Measurements from ENCODE around the gene DPYSL4.
"Not testable (repeated sequence)": the region's sequence is repeated elsewhere in the genome, so short reads cannot be mapped to it uniquely, and the experiment has no call there.

The DPYSL4 gene

GRCh38 chr10:132209130-132209529 is 22.4 kb downstream of the DPYSL4 start:
- DNase-seq, result no peak

GRCh38 chr10:132209978-132210530 is 23.3 kb downstream of the DPYSL4 start:
- no peak for DNase-seq

GRCh38 chr10:132210766-132211165 is 24.0 kb downstream of the DPYSL4 start:
- no peak for DNase-seq

- no peak for DNase-seq
Observed at GRCh38 chr10:132211246-132211645, 24.5 kb downstream of the DPYSL4 start.

- DNase-seq, result no peak
Observed at GRCh38 chr10:132212816-132213215, 26.1 kb downstream of the DPYSL4 start.

GRCh38 chr10:132213917-132214316 is 27.2 kb downstream of the DPYSL4 start:
- DNase-seq, result no peak

GRCh38 chr10:132216441-132216840 is 29.7 kb downstream of the DPYSL4 start:
- DNase-seq, result not testable (repeated sequence)

- no peak for DNase-seq
Observed at GRCh38 chr10:132219486-132219885, 32.7 kb downstream of the DPYSL4 start.

GRCh38 chr10:132220061-132220460 is 33.3 kb downstream of the DPYSL4 start:
- DNase-seq, result no peak

- DNase-seq, result not testable (repeated sequence)
Observed at GRCh38 chr10:132220996-132221395, 34.2 kb downstream of the DPYSL4 start.

- DNase-seq, result no peak
Observed at GRCh38 chr10:132222726-132223125, 36.0 kb downstream of the DPYSL4 start.

- DNase-seq, result peak; percentile 58
Observed at GRCh38 chr10:132223156-132223590, 36.4 kb downstream of the DPYSL4 start.

- no peak for DNase-seq
Observed at GRCh38 chr10:132223611-132224342, 37.0 kb downstream of the DPYSL4 start.

GRCh38 chr10:132224343-132225072 is 37.8 kb downstream of the DPYSL4 start:
- DNase-seq, result no peak

GRCh38 chr10:132225073-132225848 is 38.5 kb downstream of the DPYSL4 start:
- no peak for DNase-seq

- no peak for DNase-seq
Observed at GRCh38 chr10:132225849-132226205, 39.1 kb downstream of the DPYSL4 start.

- DNase-seq, result no peak
Observed at GRCh38 chr10:132226586-132227405, 40.0 kb downstream of the DPYSL4 start.

GRCh38 chr10:132227851-132228390 is 41.2 kb downstream of the DPYSL4 start:
- DNase-seq, result no peak

- no peak for DNase-seq
Observed at GRCh38 chr10:132228616-132229015, 41.9 kb downstream of the DPYSL4 start.

- no peak for DNase-seq
Observed at GRCh38 chr10:132229096-132229495, 42.3 kb downstream of the DPYSL4 start.

- DNase-seq, result no peak
Observed at GRCh38 chr10:132229834-132230556, 43.2 kb downstream of the DPYSL4 start.
